GM10266 (cell line): ENCODE results near the gene ARHGEF9.

Experiments used
- DNase-seq: peaks from one replicate; pipeline ENCODE4 v3.0.0; 2012; ENCODE audit errors: extremely low spot score
- CTCF ChIP-seq: IDR thresholded peaks from 2 replicates; pipeline ENCODE4 v1.5.1; 2012; ENCODE audit warnings: mild to moderate bottlenecking, low read depth; ENCODE audit not compliant: control insufficient read depth, insufficient read depth; ENCODE audit errors: missing control alignments

The ARHGEF9 gene

GRCh38 chrX:63758011-63758410 lies 27.0 kb downstream of the ARHGEF9 start:
- no peak for DNase-seq
- no peak for TF ChIP-seq CTCF

GRCh38 chrX:63755892-63756291 lies 29.1 kb downstream of the ARHGEF9 start:
- no peak for DNase-seq
- no peak for TF ChIP-seq CTCF

GRCh38 chrX:63754860-63755579 lies 30.0 kb downstream of the ARHGEF9 start:
- no peak for TF ChIP-seq CTCF
- DNase-seq, result peak; percentile 73

GRCh38 chrX:63754136-63754859 lies 30.7 kb downstream of the ARHGEF9 start:
- TF ChIP-seq CTCF, result no peak
- DNase-seq, result no peak

GRCh38 chrX:63751481-63751880 lies 33.5 kb downstream of the ARHGEF9 start:
- no peak for DNase-seq

GRCh38 chrX:63750811-63751210 lies 34.2 kb downstream of the ARHGEF9 start:
- no peak for TF ChIP-seq CTCF
- DNase-seq, result no peak

More at GRCh38 chrX:63751481-63751880, 33.5 kb downstream of the ARHGEF9 start:
- TF ChIP-seq CTCF, result no peak

GRCh38 chrX:63747331-63747730 lies 37.7 kb downstream of the ARHGEF9 start:
- no peak for DNase-seq

More at GRCh38 chrX:63747331-63747730, 37.7 kb downstream of the ARHGEF9 start:
- TF ChIP-seq CTCF, result no peak
